ENCODE measurements around the gene MYO1G.
A peak's percentile ranks its signal among the peaks of the same experiment; 100 is the strongest.

GRCh38 chr7:44977304-44977958 lies 1.4 kb downstream of the MYO1G start:
- TF ChIP-seq POLR2A (IDR thresholded peaks at IDR 0.05; ENCODE audit: low read depth, low read length) (peak; percentile 53; the same call in 1 of the 2 replicates), TAF1 (IDR thresholded peaks at IDR 0.05; ENCODE audit: low read depth, low read length) (no peak), POLR2AphosphoS5 (IDR thresholded peaks at IDR 0.05; ENCODE audit: low read depth, low read length) (peak; percentile 73), PAX5 (IDR thresholded peaks at IDR 0.05; ENCODE audit: insufficient read depth, low read length, severe bottlenecking) (no peak), SPI1 (IDR thresholded peaks at IDR 0.05; ENCODE audit: low read depth, low read length) (no peak), POU2F2 (IDR thresholded peaks at IDR 0.05; ENCODE audit: low read depth, low read length) (no peak)
